ENCODE data around the gene BRK1. TPM values are rescaled to one million over a fixed set of nuclear protein-coding genes. Genes with fewer than 3 reads are reported as not detected.
"Not testable (repeated sequence)": the region's sequence is repeated elsewhere in the genome, so short reads cannot be mapped to it uniquely, and the experiment has no call there.

The BRK1 gene
- polyA plus RNA-seq, 1 experiment, result 202 TPM

- TF ChIP-seq CTCF (IDR thresholded peaks at IDR 0.05; ENCODE audit: low read depth, low read length), result no peak
- ChIA-PET CTCF (no interaction called here), POLR2A (interaction anchor here (0.6 to 1.7 kb wide), 2 partner anchors 18 to 1094 kb away, joined by 5 to 9 read pairs; no protein-coding TSS in a partner anchor)
- Histone ChIP-seq H3K27me3 (ENCODE audit: control insufficient read depth, insufficient read depth, low read length) (no peaks in the 10 kb centered on the region), H3K9me3 (ENCODE audit: control insufficient read depth, insufficient read depth, low read length) (peaks cover 8% of the 10 kb centered on the region), H3K4me3 (ENCODE audit: low read depth, low read length) (no peak overlapping the region), H3K27ac (ENCODE audit: low read depth, low read length) (peak overlapping the region; percentile 95)
- peak; percentile 93 for DNase-seq (ENCODE audit: low read depth, low spot score)
Measured at GRCh38 chr3:10173926-10174435, 58.5 kb downstream of the BRK1 start.

- H3K27me3 ChIP-seq (ENCODE audit: control insufficient read depth, insufficient read depth, low read length); DNase-seq (ENCODE audit: low read depth, low spot score); H3K9me3 ChIP-seq (ENCODE audit: control insufficient read depth, insufficient read depth, low read length); H3K27ac ChIP-seq (ENCODE audit: low read depth, low read length); H3K4me3 ChIP-seq (ENCODE audit: low read depth, low read length); POLR2A ChIA-PET; CTCF ChIA-PET: not testable (repeated sequence)
Measured at GRCh38 chr3:10175334-10175733, 59.9 kb downstream of the BRK1 start.

- DNase-seq (ENCODE audit: low read depth, low spot score); H3K27ac ChIP-seq (ENCODE audit: low read depth, low read length); H3K27me3 ChIP-seq (ENCODE audit: control insufficient read depth, insufficient read depth, low read length); CTCF ChIA-PET; H3K9me3 ChIP-seq (ENCODE audit: control insufficient read depth, insufficient read depth, low read length); H3K4me3 ChIP-seq (ENCODE audit: low read depth, low read length): not testable (repeated sequence)
- POLR2A ChIA-PET, result interaction anchor here (0.6 kb wide), 1 partner anchor 11 kb away, joined by 3 read pairs; the partner anchor contains the start of gene IRAK2
Measured at GRCh38 chr3:10176150-10176549, 60.7 kb downstream of the BRK1 start.

Other genes with a start within 250 kb of the BRK1 start
- not detected in 2 replicates for gene CIDEC, start 235.4 kb upstream of the BRK1 start, polyA plus RNA-seq (2011; rRNA removed)
- gene JAGN1, start 225.1 kb upstream of the BRK1 start, polyA plus RNA-seq (2011; rRNA removed), result 44.4 and 47.9 TPM in 2 replicates
- gene IL17RE, start 212.8 kb upstream of the BRK1 start, polyA plus RNA-seq (2011; rRNA removed), result 2.0 and 2.1 TPM in 2 replicates
- 17.3 and 24.4 TPM in 2 replicates for gene IL17RC, start 198.6 kb upstream of the BRK1 start, polyA plus RNA-seq (2011; rRNA removed)
- gene CRELD1, start 181.8 kb upstream of the BRK1 start, polyA plus RNA-seq (2011; rRNA removed), result 29.5 TPM in 2 replicates
- 3.4 and 4.2 TPM in 2 replicates for gene PRRT3, start 163.3 kb upstream of the BRK1 start, polyA plus RNA-seq (2011; rRNA removed)
- 159 and 161 TPM in 2 replicates for gene EMC3, start 128.8 kb upstream of the BRK1 start, polyA plus RNA-seq (2011; rRNA removed)
- gene FANCD2, start 89.2 kb upstream of the BRK1 start, polyA plus RNA-seq (2011; rRNA removed), result 3.6 and 5.4 TPM in 2 replicates
- gene FANCD2OS, start 7.4 kb upstream of the BRK1 start, polyA plus RNA-seq (2011; rRNA removed), result not detected in 2 replicates
- 12.7 and 13.7 TPM in 2 replicates for gene VHL, start 26.1 kb downstream of the BRK1 start, polyA plus RNA-seq (2011; rRNA removed)
- gene IRAK2, start 49.2 kb downstream of the BRK1 start, polyA plus RNA-seq (2011; rRNA removed), result 7.6 and 8.9 TPM in 2 replicates
- 17.7 and 20.5 TPM in 2 replicates for gene TATDN2, start 132.8 kb downstream of the BRK1 start, polyA plus RNA-seq (2011; rRNA removed)
- gene GHRL, start 177.3 kb downstream of the BRK1 start, polyA plus RNA-seq (2011; rRNA removed), result 0.10 TPM in 1 of 2 replicates, not detected in the other
- 195 and 268 TPM in 2 replicates for gene SEC13, start 205.4 kb downstream of the BRK1 start, polyA plus RNA-seq (2011; rRNA removed)

All from AG04450 (cell line).